ENCODE results near the gene AMIGO1.

Gene AMIGO1

GRCh38 chr1:109538827-109539555 is 29.5 kb upstream of the AMIGO1 start:
- no peak for TF ChIP-seq CTCF (IDR thresholded peaks at IDR 0.05; ENCODE audit: insufficient read depth, missing control alignments)
- FAIRE-seq = no peak
- peak; percentile 6 for DNase-seq (ENCODE audit: insufficient read length, low spot score)

GRCh38 chr1:109537450-109538178 is 28.1 kb upstream of the AMIGO1 start:
- no peak for TF ChIP-seq CTCF (IDR thresholded peaks at IDR 0.05; ENCODE audit: insufficient read depth, missing control alignments)
- no peak for FAIRE-seq
- DNase-seq (ENCODE audit: insufficient read length, low spot score) = peak; percentile 36

- DNase-seq (ENCODE audit: insufficient read length, low spot score) (no peak), FAIRE-seq (no peak)
- no peak for TF ChIP-seq CTCF (IDR thresholded peaks at IDR 0.05; ENCODE audit: insufficient read depth, missing control alignments)
Observed at GRCh38 chr1:109535971-109536491, 26.5 kb upstream of the AMIGO1 start.

GRCh38 chr1:109535481-109535880 is 26.0 kb upstream of the AMIGO1 start:
- FAIRE-seq = no peak
- DNase-seq (ENCODE audit: insufficient read length, low spot score) = no peak
- TF ChIP-seq CTCF (IDR thresholded peaks at IDR 0.05; ENCODE audit: insufficient read depth, missing control alignments) = no peak

- no peak for DNase-seq (ENCODE audit: insufficient read length, low spot score)
- TF ChIP-seq CTCF (IDR thresholded peaks at IDR 0.05; ENCODE audit: insufficient read depth, missing control alignments) = no peak
- FAIRE-seq = no peak
Observed at GRCh38 chr1:109534307-109534858, 24.9 kb upstream of the AMIGO1 start.

GRCh38 chr1:109532365-109533136 is 23.0 kb upstream of the AMIGO1 start:
- peak; percentile 72 for DNase-seq (ENCODE audit: insufficient read length, low spot score)
- TF ChIP-seq CTCF (IDR thresholded peaks at IDR 0.05; ENCODE audit: insufficient read depth, missing control alignments) = peak; percentile 90

More at GRCh38 chr1:109532365-109533136, 23.0 kb upstream of the AMIGO1 start:
- FAIRE-seq = no peak
